GM19099 (cell line): Measurements from ENCODE around the gene LINC00305.

Experiments used
- POLR2A ChIP-seq: IDR thresholded peaks from 3 replicates; pipeline ENCODE4 v1.6.1; 2011; ENCODE audit warnings: low read depth; ENCODE audit not compliant: insufficient read length; ENCODE audit errors: extremely low read depth

The LINC00305 gene

GRCh38 chr18:64134044-64134747 lies 14.7 kb downstream of the LINC00305 start:
- TF ChIP-seq POLR2A: no peak

- TF ChIP-seq POLR2A: no peak
Observed at GRCh38 chr18:64132871-64133270, 16.0 kb downstream of the LINC00305 start.

GRCh38 chr18:64131314-64131713 lies 17.6 kb downstream of the LINC00305 start:
- TF ChIP-seq POLR2A: no peak

- no peak for TF ChIP-seq POLR2A
Observed at GRCh38 chr18:64127172-64127571, 21.7 kb downstream of the LINC00305 start.

- no peak for TF ChIP-seq POLR2A
Observed at GRCh38 chr18:64119916-64120315, 29.0 kb downstream of the LINC00305 start.

GRCh38 chr18:64118406-64118805 lies 30.5 kb downstream of the LINC00305 start:
- TF ChIP-seq POLR2A: no peak

GRCh38 chr18:64116571-64117175 lies 32.2 kb downstream of the LINC00305 start:
- TF ChIP-seq POLR2A: no peak

GRCh38 chr18:64115881-64116280 lies 33.0 kb downstream of the LINC00305 start:
- no peak for TF ChIP-seq POLR2A

GRCh38 chr18:64111950-64112349 lies 36.9 kb downstream of the LINC00305 start:
- TF ChIP-seq POLR2A: no peak

- no peak for TF ChIP-seq POLR2A
Observed at GRCh38 chr18:64110692-64111480, 38.0 kb downstream of the LINC00305 start.

GRCh38 chr18:64103986-64104385 lies 44.9 kb downstream of the LINC00305 start:
- TF ChIP-seq POLR2A: no peak

- no peak for TF ChIP-seq POLR2A
Observed at GRCh38 chr18:64100116-64100922, 48.6 kb downstream of the LINC00305 start.

- TF ChIP-seq POLR2A: no peak
Observed at GRCh38 chr18:64099244-64099643, 49.6 kb downstream of the LINC00305 start.

- TF ChIP-seq POLR2A: no peak
Observed at GRCh38 chr18:64097497-64097896, 51.4 kb downstream of the LINC00305 start.

GRCh38 chr18:64095056-64095455 lies 53.8 kb downstream of the LINC00305 start:
- no peak for TF ChIP-seq POLR2A
